Tibial nerve (tissue), 3 donors: ENCODE results near the gene TPT1.

Experiments
- POLR2A ChIP-seq, 2 donors: fragments of 450-650 bp; IDR thresholded peaks; one replicate each; pipeline ENCODE4 v1.6.1; 2017; ENCODE audit warnings: antibody characterized with exemption in 2 of 2, mild to moderate bottlenecking in 2 of 2, moderate library complexity in 2 of 2
- TF ChIP-seq, protein P1 (sequence below), 5 experiments: fragments of 200-600 bp in 3 of 5; fragments of 450-650 bp in 2 of 5; sonication (generic) in 3 of 5; IDR thresholded peaks; one replicate each; pipeline ENCODE4 v1.5.1; 2016 to 2019; ENCODE audit warnings: antibody characterized with exemption in 5 of 5, mild to moderate bottlenecking in 3 of 5, moderate library complexity in 2 of 5

- TF ChIP-seq, protein P1, sequence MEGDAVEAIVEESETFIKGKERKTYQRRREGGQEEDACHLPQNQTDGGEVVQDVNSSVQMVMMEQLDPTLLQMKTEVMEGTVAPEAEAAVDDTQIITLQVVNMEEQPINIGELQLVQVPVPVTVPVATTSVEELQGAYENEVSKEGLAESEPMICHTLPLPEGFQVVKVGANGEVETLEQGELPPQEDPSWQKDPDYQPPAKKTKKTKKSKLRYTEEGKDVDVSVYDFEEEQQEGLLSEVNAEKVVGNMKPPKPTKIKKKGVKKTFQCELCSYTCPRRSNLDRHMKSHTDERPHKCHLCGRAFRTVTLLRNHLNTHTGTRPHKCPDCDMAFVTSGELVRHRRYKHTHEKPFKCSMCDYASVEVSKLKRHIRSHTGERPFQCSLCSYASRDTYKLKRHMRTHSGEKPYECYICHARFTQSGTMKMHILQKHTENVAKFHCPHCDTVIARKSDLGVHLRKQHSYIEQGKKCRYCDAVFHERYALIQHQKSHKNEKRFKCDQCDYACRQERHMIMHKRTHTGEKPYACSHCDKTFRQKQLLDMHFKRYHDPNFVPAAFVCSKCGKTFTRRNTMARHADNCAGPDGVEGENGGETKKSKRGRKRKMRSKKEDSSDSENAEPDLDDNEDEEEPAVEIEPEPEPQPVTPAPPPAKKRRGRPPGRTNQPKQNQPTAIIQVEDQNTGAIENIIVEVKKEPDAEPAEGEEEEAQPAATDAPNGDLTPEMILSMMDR (IDR thresholded peaks at IDR 0.05) = no peak
- no peak for TF ChIP-seq POLR2A (IDR thresholded peaks at IDR 0.05)
Measured at GRCh38 chr13:45337803-45338202, 3.2 kb downstream of the TPT1 start.
